ENCODE measurements around the gene TRERF1. TPM values are rescaled to one million over a fixed set of nuclear protein-coding genes. Genes with fewer than 3 reads are reported as not detected.
A peak's percentile ranks its signal among the peaks of the same experiment; 100 is the strongest.

Gene TRERF1
- polyA plus RNA-seq, 3 donors, result 0.58 to 10.0 (median 2.0) TPM

DNA sequence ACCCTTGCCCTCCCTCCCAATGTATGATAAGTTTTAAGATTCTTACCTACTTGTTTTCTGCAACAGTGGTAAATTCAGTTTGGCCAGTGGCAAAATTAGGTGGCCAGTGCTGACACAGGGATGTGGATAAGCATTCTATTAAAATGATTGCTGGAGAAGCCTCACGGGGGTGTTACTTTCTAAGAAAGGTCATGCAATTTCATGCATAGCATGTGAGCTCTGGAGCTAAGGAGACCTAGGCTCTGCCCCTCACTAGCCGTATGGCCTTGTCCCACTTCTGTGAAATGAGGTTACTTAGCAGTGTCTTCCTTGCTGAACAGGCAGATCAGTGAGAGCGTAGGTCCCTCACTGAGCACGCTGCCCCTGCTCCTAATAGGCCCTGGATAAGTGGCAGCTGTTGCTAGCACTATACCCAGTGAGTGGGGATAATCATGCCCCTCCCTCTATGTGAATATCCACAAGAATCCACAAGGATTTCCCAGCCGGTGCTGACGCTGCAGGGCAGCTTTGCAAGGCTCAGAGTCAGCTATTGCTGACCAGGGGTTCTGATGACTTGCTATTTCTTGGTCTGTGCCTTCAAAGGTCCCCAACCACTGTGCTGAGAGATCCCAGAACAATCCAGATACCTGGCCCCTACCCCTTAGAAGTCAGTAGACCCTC is 147.5 kb downstream of the TRERF1 start:
- peaks cover 9 to 17% of the 10 kb centered on the region in 2 donors for H3K36me3 ChIP-seq (replicated peaks in 1 of 2; ENCODE audit: control insufficient read depth in 1 of 2, insufficient read depth in 2 of 2, low read length in 2 of 2)
- no peak overlapping the region for H2AFZ ChIP-seq (ENCODE audit: insufficient read depth, low read depth, low read length, poor library complexity, severe bottlenecking)
- H3K9me3 ChIP-seq (replicated peaks in 1 of 2; ENCODE audit: control insufficient read depth in 1 of 2, insufficient read depth in 1 of 2, low read length in 2 of 2), result no peaks in the 10 kb centered on the region
- H3K4me2 ChIP-seq (replicated peaks; ENCODE audit: extremely low read depth, low read length, poor library complexity, severe bottlenecking), result no peak overlapping the region
- H3K4me1 ChIP-seq (ENCODE audit: control insufficient read depth in 1 of 2, insufficient read depth in 2 of 2, low read length in 2 of 2), result no peaks in the 10 kb centered on the region
- TF ChIP-seq, protein P1, sequence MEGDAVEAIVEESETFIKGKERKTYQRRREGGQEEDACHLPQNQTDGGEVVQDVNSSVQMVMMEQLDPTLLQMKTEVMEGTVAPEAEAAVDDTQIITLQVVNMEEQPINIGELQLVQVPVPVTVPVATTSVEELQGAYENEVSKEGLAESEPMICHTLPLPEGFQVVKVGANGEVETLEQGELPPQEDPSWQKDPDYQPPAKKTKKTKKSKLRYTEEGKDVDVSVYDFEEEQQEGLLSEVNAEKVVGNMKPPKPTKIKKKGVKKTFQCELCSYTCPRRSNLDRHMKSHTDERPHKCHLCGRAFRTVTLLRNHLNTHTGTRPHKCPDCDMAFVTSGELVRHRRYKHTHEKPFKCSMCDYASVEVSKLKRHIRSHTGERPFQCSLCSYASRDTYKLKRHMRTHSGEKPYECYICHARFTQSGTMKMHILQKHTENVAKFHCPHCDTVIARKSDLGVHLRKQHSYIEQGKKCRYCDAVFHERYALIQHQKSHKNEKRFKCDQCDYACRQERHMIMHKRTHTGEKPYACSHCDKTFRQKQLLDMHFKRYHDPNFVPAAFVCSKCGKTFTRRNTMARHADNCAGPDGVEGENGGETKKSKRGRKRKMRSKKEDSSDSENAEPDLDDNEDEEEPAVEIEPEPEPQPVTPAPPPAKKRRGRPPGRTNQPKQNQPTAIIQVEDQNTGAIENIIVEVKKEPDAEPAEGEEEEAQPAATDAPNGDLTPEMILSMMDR (IDR thresholded peaks at IDR 0.05), result no peak
- Mint-ChIP-seq H3K36me3 (peaks cover 21 to 24% of the 10 kb centered on the region in 2 donors), H3K9me3 (no peaks in the 10 kb centered on the region), H3K4me3 (no peak overlapping the region), H3K4me1 (peaks cover 15% of the 10 kb centered on the region), H3K27ac (peak overlapping the region in 3 of 7 donors; percentile 26 to 54 (median 50)), H3K27me3 (ENCODE audit: low read depth in 3 of 3) (peaks cover 0 to 6% (median 0%) of the 10 kb centered on the region in 3 donors)
- intact Hi-C loops (cut with micrococcal nuclease), result loop anchor here in 1 of 2 donors (5.0 kb wide), 1 partner anchor 38 kb away; no protein-coding TSS in a partner anchor
- 83% methylated on average over 3 of the region's 6 CpGs for WGBS (ENCODE audit: insufficient coverage)
- peaks cover 87% of the 10 kb centered on the region for H3K79me2 ChIP-seq (ENCODE audit: insufficient read depth, low read length)
- no peak overlapping the region for H3K27ac ChIP-seq (ENCODE audit: low read depth in 1 of 2, low read length in 2 of 2)
- peaks cover 14% of the 10 kb centered on the region for H4K20me1 ChIP-seq (ENCODE audit: insufficient read depth, low read length)
- no peak overlapping the region for H3K9ac ChIP-seq (ENCODE audit: insufficient read depth, low read length, poor library complexity, severe bottlenecking)
- H3K4me3 ChIP-seq (replicated peaks in 1 of 3; ENCODE audit: low read depth in 2 of 3, low read length in 3 of 3), result no peak overlapping the region
- H3K27me3 ChIP-seq (ENCODE audit: control insufficient read depth in 2 of 2, insufficient read depth in 2 of 2, low read length in 2 of 2), result no peaks in the 10 kb centered on the region
- no peak for DNase-seq

DNA sequence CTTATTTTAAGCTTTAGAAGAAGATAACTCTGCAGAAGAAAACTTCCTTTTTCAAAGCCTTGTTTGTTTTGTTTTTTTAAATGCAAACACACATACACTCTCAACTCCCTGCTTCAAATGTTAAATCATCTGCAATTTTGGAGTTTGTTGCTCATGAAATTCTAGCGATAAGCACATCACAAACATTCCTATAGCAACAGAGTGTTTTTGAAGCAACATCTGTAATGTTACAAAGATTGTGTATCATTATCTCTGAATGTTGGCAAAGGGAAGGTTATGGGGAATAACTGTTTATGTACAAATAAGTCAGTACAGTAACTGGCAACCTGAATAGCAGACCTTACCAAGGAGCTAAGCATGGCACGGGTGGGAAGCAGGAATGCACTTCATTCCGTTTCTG is 149.3 kb downstream of the TRERF1 start:
- WGBS (ENCODE audit: insufficient coverage), result 100% methylated on average over 2 of the region's 3 CpGs
- Histone ChIP-seq H3K27me3 (ENCODE audit: control insufficient read depth in 2 of 2, insufficient read depth in 2 of 2, low read length in 2 of 2) (no peaks in the 10 kb centered on the region), H3K9me3 (replicated peaks in 1 of 2; ENCODE audit: control insufficient read depth in 1 of 2, insufficient read depth in 1 of 2, low read length in 2 of 2) (no peaks in the 10 kb centered on the region), H3K27ac (ENCODE audit: low read depth in 1 of 2, low read length in 2 of 2) (no peak overlapping the region), H3K4me3 (replicated peaks in 1 of 3; ENCODE audit: low read depth in 2 of 3, low read length in 3 of 3) (no peak overlapping the region), H3K9ac (ENCODE audit: insufficient read depth, low read length, poor library complexity, severe bottlenecking) (no peak overlapping the region), H2AFZ (ENCODE audit: insufficient read depth, low read depth, low read length, poor library complexity, severe bottlenecking) (no peak overlapping the region), H4K20me1 (ENCODE audit: insufficient read depth, low read length) (peaks cover 14% of the 10 kb centered on the region), H3K36me3 (replicated peaks in 1 of 2; ENCODE audit: control insufficient read depth in 1 of 2, insufficient read depth in 2 of 2, low read length in 2 of 2) (peaks cover 14 to 32% of the 10 kb centered on the region in 2 donors), H3K4me1 (ENCODE audit: control insufficient read depth in 1 of 2, insufficient read depth in 2 of 2, low read length in 2 of 2) (no peaks in the 10 kb centered on the region), H3K79me2 (ENCODE audit: insufficient read depth, low read length) (peaks cover 74% of the 10 kb centered on the region), H3K4me2 (replicated peaks; ENCODE audit: extremely low read depth, low read length, poor library complexity, severe bottlenecking) (no peak overlapping the region)
- H3K4me1 Mint-ChIP-seq, result peaks cover 9% of the 10 kb centered on the region
- no peak overlapping the region for H3K4me3 Mint-ChIP-seq
- no peak for DNase-seq
- H3K27me3 Mint-ChIP-seq (ENCODE audit: low read depth in 3 of 3), result peaks cover 0 to 6% (median 0%) of the 10 kb centered on the region in 3 donors
- H3K27ac Mint-ChIP-seq, result no peak overlapping the region
- H3K36me3 Mint-ChIP-seq, result peaks cover 25 to 36% of the 10 kb centered on the region in 2 donors
- no peaks in the 10 kb centered on the region for H3K9me3 Mint-ChIP-seq
- intact Hi-C loops (cut with micrococcal nuclease), result loop anchor here in 1 of 2 donors (5.0 kb wide), 1 partner anchor 40 kb away; no protein-coding TSS in a partner anchor
- TF ChIP-seq, protein P1 (IDR thresholded peaks at IDR 0.05), result no peak
